OCI-LY1 (cell line): ENCODE measurements around the gene WBP1L.
A peak's percentile ranks its signal among the peaks of the same experiment; 100 is the strongest.

ENCODE experiments used
- H2AFZ ChIP-seq: fragments of 200-600 bp; sonication (generic), shearing (Covaris generic); 2 replicates; pipeline ENCODE4 v1.6.0; 2014; ENCODE audit warnings: antibody characterized with exemption, mild to moderate bottlenecking, low read length
- H3F3A ChIP-seq: fragments of 200-600 bp; sonication (generic), shearing (Covaris generic); 2 replicates; pipeline ENCODE4 v1.6.0; 2014; ENCODE audit warnings: mild to moderate bottlenecking, antibody characterized with exemption, low read length, moderate library complexity; ENCODE audit not compliant: insufficient read depth
- H3K27ac ChIP-seq: fragments of 200-600 bp; sonication (generic); 2 replicates; pipeline ENCODE4 v1.5.1; 2014; ENCODE audit warnings: low read length, mixed run types, mild to moderate bottlenecking, low read depth; ENCODE audit not compliant: poor library complexity, severe bottlenecking
- H3K27me3 ChIP-seq: fragments of 200-600 bp; sonication (generic); 2 replicates; pipeline ENCODE4 v1.6.0; 2014; ENCODE audit warnings: antibody characterized with exemption, mild to moderate bottlenecking, low read length, moderate library complexity; ENCODE audit not compliant: insufficient read depth
- H3K36me3 ChIP-seq: fragments of 200-600 bp; sonication (generic); 2 replicates; pipeline ENCODE4 v1.6.1; 2014; ENCODE audit warnings: mild to moderate bottlenecking, antibody characterized with exemption, low read length, moderate library complexity, mixed read lengths; ENCODE audit not compliant: insufficient read depth
- H3K4me1 ChIP-seq: fragments of 200-600 bp; sonication (generic); 2 replicates; pipeline ENCODE4 v1.5.1; 2014; ENCODE audit warnings: mild to moderate bottlenecking, low read length, moderate library complexity; ENCODE audit not compliant: insufficient read depth, severe bottlenecking
- H3K4me2 ChIP-seq: fragments of 200-600 bp; sonication (generic), shearing (Covaris generic); 2 replicates; pipeline ENCODE4 v1.6.1; 2014; ENCODE audit warnings: low read length
- H3K4me3 ChIP-seq: fragments of 200-600 bp; sonication (generic); 2 replicates; pipeline ENCODE4 v1.5.1; 2014; ENCODE audit warnings: low read length, low read depth, mild to moderate bottlenecking, mixed read lengths; ENCODE audit not compliant: poor library complexity, severe bottlenecking
- H3K79me2 ChIP-seq: fragments of 200-600 bp; shearing (Covaris generic); 2 replicates; pipeline ENCODE4 v1.6.1; 2016; ENCODE audit warnings: mixed run types, low read length, mixed read lengths; ENCODE audit not compliant: insufficient read depth
- H3K9ac ChIP-seq: fragments of 200-600 bp; sonication (generic), shearing (Covaris generic); 2 replicates; pipeline ENCODE4 v1.6.1; 2014; ENCODE audit warnings: mild to moderate bottlenecking, low read length, mixed read lengths
- H3K9me2 ChIP-seq: fragments of 200-600 bp; sonication (generic), shearing (Covaris generic); 2 replicates; pipeline ENCODE4 v1.6.1; 2014; ENCODE audit warnings: low read depth, mild to moderate bottlenecking, low read length, mixed read lengths
- H3K9me3 ChIP-seq: fragments of 200-600 bp; shearing (Covaris generic); 2 replicates; pipeline ENCODE4 v1.6.1; 2014; ENCODE audit warnings: low read length, mixed read lengths
- H4K20me1 ChIP-seq: fragments of 200-600 bp; sonication (generic), shearing (Covaris generic); 2 replicates; pipeline ENCODE4 v1.6.0; 2016; ENCODE audit warnings: mild to moderate bottlenecking, low read length; ENCODE audit not compliant: insufficient read depth
- EZH2 ChIP-seq: fragments of 200-600 bp; sonication (generic), shearing (Covaris generic); IDR thresholded peaks from 2 replicates; pipeline ENCODE4 v1.8.0; 2017; ENCODE audit warnings: borderline replicate concordance, mixed run types, mild to moderate bottlenecking, antibody characterized with exemption, low read length, moderate library complexity, mixed read lengths
- TF ChIP-seq, protein P1 (sequence below): fragments of 200-600 bp; sonication (generic), shearing (Covaris generic); IDR thresholded peaks from 2 replicates; pipeline ENCODE4 v1.5.1; 2017; ENCODE audit warnings: mild to moderate bottlenecking, antibody characterized with exemption, low read length, moderate library complexity, mixed read lengths

WBP1L gene

GRCh38 chr10:102799691-102800471, 56.1 kb downstream of the WBP1L start:
- H3K79me2 ChIP-seq = no peaks in the 10 kb centered on the region
- H3K36me3 ChIP-seq = peaks cover 6% of the 10 kb centered on the region
- H4K20me1 ChIP-seq = no peaks in the 10 kb centered on the region
- no peak overlapping the region for H3K4me3 ChIP-seq
- H3K9me3 ChIP-seq = no peaks in the 10 kb centered on the region
- H3K9me2 ChIP-seq = no peaks in the 10 kb centered on the region
- no peak overlapping the region for H2AFZ ChIP-seq
- H3F3A ChIP-seq = no peaks in the 10 kb centered on the region
- TF ChIP-seq, protein P1, sequence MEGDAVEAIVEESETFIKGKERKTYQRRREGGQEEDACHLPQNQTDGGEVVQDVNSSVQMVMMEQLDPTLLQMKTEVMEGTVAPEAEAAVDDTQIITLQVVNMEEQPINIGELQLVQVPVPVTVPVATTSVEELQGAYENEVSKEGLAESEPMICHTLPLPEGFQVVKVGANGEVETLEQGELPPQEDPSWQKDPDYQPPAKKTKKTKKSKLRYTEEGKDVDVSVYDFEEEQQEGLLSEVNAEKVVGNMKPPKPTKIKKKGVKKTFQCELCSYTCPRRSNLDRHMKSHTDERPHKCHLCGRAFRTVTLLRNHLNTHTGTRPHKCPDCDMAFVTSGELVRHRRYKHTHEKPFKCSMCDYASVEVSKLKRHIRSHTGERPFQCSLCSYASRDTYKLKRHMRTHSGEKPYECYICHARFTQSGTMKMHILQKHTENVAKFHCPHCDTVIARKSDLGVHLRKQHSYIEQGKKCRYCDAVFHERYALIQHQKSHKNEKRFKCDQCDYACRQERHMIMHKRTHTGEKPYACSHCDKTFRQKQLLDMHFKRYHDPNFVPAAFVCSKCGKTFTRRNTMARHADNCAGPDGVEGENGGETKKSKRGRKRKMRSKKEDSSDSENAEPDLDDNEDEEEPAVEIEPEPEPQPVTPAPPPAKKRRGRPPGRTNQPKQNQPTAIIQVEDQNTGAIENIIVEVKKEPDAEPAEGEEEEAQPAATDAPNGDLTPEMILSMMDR = no peak
- TF ChIP-seq EZH2 = no peak
- H3K27ac ChIP-seq = peak overlapping the region; percentile 35
- peaks cover 54% of the 10 kb centered on the region for H3K4me1 ChIP-seq
- H3K4me2 ChIP-seq = no peak overlapping the region
- H3K27me3 ChIP-seq = no peaks in the 10 kb centered on the region
- H3K9ac ChIP-seq = no peak overlapping the region

GRCh38 chr10:102800611-102801335, 57.0 kb downstream of the WBP1L start:
- Histone ChIP-seq H2AFZ (no peak overlapping the region), H3F3A (no peaks in the 10 kb centered on the region), H3K4me3 (no peak overlapping the region), H3K79me2 (no peaks in the 10 kb centered on the region), H3K27ac (peak overlapping the region; percentile 35), H3K4me2 (no peak overlapping the region), H4K20me1 (no peaks in the 10 kb centered on the region), H3K4me1 (peaks cover 50% of the 10 kb centered on the region), H3K9me2 (no peaks in the 10 kb centered on the region), H3K36me3 (peaks cover 6% of the 10 kb centered on the region), H3K9me3 (no peaks in the 10 kb centered on the region), H3K27me3 (no peaks in the 10 kb centered on the region), H3K9ac (no peak overlapping the region)
- TF ChIP-seq, protein P1 = no peak
- TF ChIP-seq EZH2 = no peak

DNA sequence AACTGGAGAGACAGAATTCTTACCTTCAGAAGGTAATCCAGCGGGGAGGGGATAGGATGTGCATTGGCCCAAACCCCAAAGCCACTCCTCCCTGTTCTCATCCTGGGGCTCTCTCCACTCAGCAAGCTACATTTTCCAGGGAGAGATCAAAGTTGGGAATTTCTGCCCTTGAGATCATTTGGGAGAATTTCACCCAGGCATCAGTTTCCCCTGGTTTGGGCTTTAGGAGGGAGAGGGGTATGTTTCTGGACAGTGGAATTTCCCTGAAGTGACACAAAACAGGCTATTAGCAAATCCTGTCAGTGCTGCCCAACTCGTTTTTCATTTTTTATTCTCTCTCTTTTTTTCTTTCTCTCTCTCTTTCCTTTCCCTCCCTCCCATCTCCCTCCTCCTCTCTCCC, 57.7 kb downstream of the WBP1L start:
- Histone ChIP-seq H3K27ac (peak overlapping the region; percentile 19), H3K9ac (no peak overlapping the region)

More for the DNA sequence above, 57.7 kb downstream of the WBP1L start:
- H3K36me3 ChIP-seq = peaks cover 6% of the 10 kb centered on the region
- H3K4me1 ChIP-seq = peaks cover 48% of the 10 kb centered on the region
- TF ChIP-seq, protein P1 = no peak
- no peak for TF ChIP-seq EZH2
- H3K79me2 ChIP-seq = no peaks in the 10 kb centered on the region
- H2AFZ ChIP-seq = no peak overlapping the region
- no peaks in the 10 kb centered on the region for H3K9me2 ChIP-seq
- no peaks in the 10 kb centered on the region for H4K20me1 ChIP-seq
- H3F3A ChIP-seq = no peaks in the 10 kb centered on the region
- no peaks in the 10 kb centered on the region for H3K27me3 ChIP-seq
- no peaks in the 10 kb centered on the region for H3K9me3 ChIP-seq
- H3K4me2 ChIP-seq = no peak overlapping the region
- no peak overlapping the region for H3K4me3 ChIP-seq
